ENCODE data around the gene PRKAG3.

PRKAG3 gene

GRCh38 chr2:218815649-218816048 is 16.0 kb downstream of the PRKAG3 start:
- DNase-seq (ENCODE audit: extremely low read depth in 1 of 2, low read depth in 1 of 2): no peak

GRCh38 chr2:218815244-218815637 is 16.4 kb downstream of the PRKAG3 start:
- no peak for DNase-seq (ENCODE audit: extremely low read depth in 1 of 2, low read depth in 1 of 2)

GRCh38 chr2:218814540-218815243 is 16.9 kb downstream of the PRKAG3 start:
- no peak for DNase-seq (ENCODE audit: extremely low read depth in 1 of 2, low read depth in 1 of 2)

- no peak for DNase-seq (ENCODE audit: extremely low read depth in 1 of 2, low read depth in 1 of 2)
Measured at GRCh38 chr2:218813771-218814460, 17.7 kb downstream of the PRKAG3 start.

- no peak for DNase-seq (ENCODE audit: extremely low read depth in 1 of 2, low read depth in 1 of 2)
Measured at GRCh38 chr2:218812861-218813260, 18.7 kb downstream of the PRKAG3 start.

GRCh38 chr2:218812096-218812815 is 19.3 kb downstream of the PRKAG3 start:
- DNase-seq (ENCODE audit: extremely low read depth in 1 of 2, low read depth in 1 of 2): no peak

- no peak for DNase-seq (ENCODE audit: extremely low read depth in 1 of 2, low read depth in 1 of 2)
Measured at GRCh38 chr2:218811382-218811781, 20.2 kb downstream of the PRKAG3 start.

- no peak for DNase-seq (ENCODE audit: extremely low read depth in 1 of 2, low read depth in 1 of 2)
Measured at GRCh38 chr2:218810256-218810655, 21.3 kb downstream of the PRKAG3 start.

- no peak for DNase-seq (ENCODE audit: extremely low read depth in 1 of 2, low read depth in 1 of 2)
Measured at GRCh38 chr2:218809515-218809914, 22.1 kb downstream of the PRKAG3 start.

GRCh38 chr2:218807626-218808025 is 24.0 kb downstream of the PRKAG3 start:
- no peak for DNase-seq (ENCODE audit: extremely low read depth in 1 of 2, low read depth in 1 of 2)

GRCh38 chr2:218806346-218806978 is 25.1 kb downstream of the PRKAG3 start:
- no peak for DNase-seq (ENCODE audit: extremely low read depth in 1 of 2, low read depth in 1 of 2)

- no peak for DNase-seq (ENCODE audit: extremely low read depth in 1 of 2, low read depth in 1 of 2)
Measured at GRCh38 chr2:218805627-218806026, 26.0 kb downstream of the PRKAG3 start.

- no peak for DNase-seq (ENCODE audit: extremely low read depth in 1 of 2, low read depth in 1 of 2)
Measured at GRCh38 chr2:218804817-218805216, 26.8 kb downstream of the PRKAG3 start.

GRCh38 chr2:218802386-218802994 is 29.1 kb downstream of the PRKAG3 start:
- DNase-seq (ENCODE audit: extremely low read depth in 1 of 2, low read depth in 1 of 2): no peak

- no peak for DNase-seq (ENCODE audit: extremely low read depth in 1 of 2, low read depth in 1 of 2)
Measured at GRCh38 chr2:218799990-218800389, 31.6 kb downstream of the PRKAG3 start.

- no peak for DNase-seq (ENCODE audit: extremely low read depth in 1 of 2, low read depth in 1 of 2)
Measured at GRCh38 chr2:218798767-218799504, 32.7 kb downstream of the PRKAG3 start.

GRCh38 chr2:218796691-218797090 is 34.9 kb downstream of the PRKAG3 start:
- DNase-seq (ENCODE audit: extremely low read depth in 1 of 2, low read depth in 1 of 2): no peak

- DNase-seq (ENCODE audit: extremely low read depth in 1 of 2, low read depth in 1 of 2): no peak
Measured at GRCh38 chr2:218792433-218792832, 39.2 kb downstream of the PRKAG3 start.

- DNase-seq (ENCODE audit: extremely low read depth in 1 of 2, low read depth in 1 of 2): no peak
Measured at GRCh38 chr2:218788529-218789255, 42.9 kb downstream of the PRKAG3 start.

GRCh38 chr2:218786133-218786532 is 45.5 kb downstream of the PRKAG3 start:
- no peak for DNase-seq (ENCODE audit: extremely low read depth in 1 of 2, low read depth in 1 of 2)
